A673 (cell line): Measurements from ENCODE around the gene PCOLCE2.

Source experiments
- CTCF ChIP-seq: fragments of 300-800, 200-600 bp; sonication (generic); conservative IDR thresholded peaks from 2 replicates; pipeline ENCODE4 v1.5.1; 2017; ENCODE audit warnings: low read depth, mild to moderate bottlenecking, antibody characterized with exemption, low read length, moderate library complexity, mixed read lengths
- EZH2 ChIP-seq: fragments of 200-600 bp; sonication (generic); IDR thresholded peaks from 2 replicates; pipeline ENCODE4 v1.6.1; 2017; ENCODE audit warnings: borderline replicate concordance, low read depth, mild to moderate bottlenecking, mixed read lengths, antibody characterized with exemption, low read length; ENCODE audit not compliant: poor library complexity, severe bottlenecking

DNA sequence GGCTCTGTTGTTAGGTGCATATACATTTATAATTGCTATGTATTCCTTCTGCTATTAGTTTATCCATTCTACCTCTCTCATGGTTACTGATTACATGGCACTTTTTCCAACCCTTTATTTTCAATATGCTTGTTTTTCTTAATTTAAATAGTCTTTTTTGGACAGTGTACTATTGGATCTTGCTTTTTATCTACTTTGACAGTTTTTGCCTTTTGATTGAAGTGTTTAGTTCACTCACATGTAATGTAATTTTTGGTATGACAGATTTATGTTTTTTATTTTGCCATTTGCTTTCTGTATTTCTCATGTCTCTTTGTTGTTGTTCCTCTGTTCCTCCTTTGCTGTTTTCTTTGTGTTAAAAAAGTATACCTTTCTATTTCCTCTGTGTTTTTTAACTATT, 120.5 kb downstream of the PCOLCE2 start:
- TF ChIP-seq CTCF, result no peak
- no peak for TF ChIP-seq EZH2
